ENCODE measurements around the gene SLC4A1. TPM values are rescaled to one million over a fixed set of nuclear protein-coding genes. Genes with fewer than 3 reads are reported as not detected.

SLC4A1 gene
- total and polyA plus RNA-seq, 2 of the 13 experiments (the other 11 are each of a cell fraction or from before 2014, with no cell fraction given): not detected

GRCh38 chr17:44222112-44222869, 45.6 kb downstream of the SLC4A1 start (continued):
- TF ChIP-seq ZNF407 (CRISPR knock-in tag; IDR thresholded peaks at IDR 0.05; ENCODE audit: not compliant biosample characterization) (peak; percentile 61), MYPOP (CRISPR knock-in tag; IDR thresholded peaks at IDR 0.05) (peak; percentile 30; the same call in 1 of the 2 replicates), PHF20 (CRISPR knock-in tag; IDR thresholded peaks at IDR 0.05) (no peak), CBX5 (CRISPR knock-in tag; IDR thresholded peaks at IDR 0.05; ENCODE audit: borderline replicate concordance) (peak; percentile 52; the same call in 1 of the 2 replicates), BORCS8-MEF2B (CRISPR knock-in tag; IDR thresholded peaks at IDR 0.05) (no peak), SP2 (CRISPR knock-in tag; IDR thresholded peaks at IDR 0.05) (no peak), NFATC3 (CRISPR knock-in tag; IDR thresholded peaks at IDR 0.05) (no peak), SNAPC5 (CRISPR knock-in tag; IDR thresholded peaks at IDR 0.05; ENCODE audit: borderline replicate concordance) (no peak), ZBTB43 (CRISPR knock-in tag; conservative IDR thresholded peaks at IDR 0.05) (peak; percentile 68; the same call in 1 of the 2 replicates), DPF2 (CRISPR knock-in tag; IDR thresholded peaks at IDR 0.05; ENCODE audit: borderline replicate concordance, low read depth) (no peak), EHMT2 (IDR thresholded peaks at IDR 0.05; ENCODE audit: borderline replicate concordance, low read depth, low read length) (no peak)
